CD4-positive, alpha-beta T cell treated with Interleukin-17A for 1 hour (primary cell): ENCODE results near the gene CAMKMT.

Source experiments
- DNase-seq: peaks from one replicate; pipeline ENCODE4 v3.0.0-alpha.2; 2020

Gene CAMKMT

GRCh38 chr2:44751754-44752479, 390.2 kb downstream of the CAMKMT start:
- DNase-seq, result no peak

GRCh38 chr2:44752761-44753160, 391.0 kb downstream of the CAMKMT start:
- DNase-seq, result no peak

- DNase-seq, result peak; percentile 17
Measured at GRCh38 chr2:44753552-44754285, 392.0 kb downstream of the CAMKMT start.

- DNase-seq, result no peak
Measured at GRCh38 chr2:44758591-44758990, 396.8 kb downstream of the CAMKMT start.

GRCh38 chr2:44759823-44760222, 398.1 kb downstream of the CAMKMT start:
- DNase-seq, result no peak

GRCh38 chr2:44763275-44763782, 401.6 kb downstream of the CAMKMT start:
- no peak for DNase-seq

GRCh38 chr2:44766220-44766619, 404.5 kb downstream of the CAMKMT start:
- DNase-seq, result no peak

GRCh38 chr2:44766777-44767176, 405.0 kb downstream of the CAMKMT start:
- DNase-seq, result no peak

GRCh38 chr2:44767691-44768090, 405.9 kb downstream of the CAMKMT start:
- DNase-seq, result no peak

- no peak for DNase-seq
Measured at GRCh38 chr2:44768438-44769236, 406.9 kb downstream of the CAMKMT start.

GRCh38 chr2:44769349-44770011, 407.7 kb downstream of the CAMKMT start:
- no peak for DNase-seq

- DNase-seq, result no peak
Measured at GRCh38 chr2:44770221-44771195, 408.8 kb downstream of the CAMKMT start.

GRCh38 chr2:44771522-44771921, 409.8 kb downstream of the CAMKMT start:
- no peak for DNase-seq

- no peak for DNase-seq
Measured at GRCh38 chr2:44772131-44772530, 410.4 kb downstream of the CAMKMT start.

GRCh38 chr2:44772669-44773378, 411.1 kb downstream of the CAMKMT start:
- no peak for DNase-seq

- DNase-seq, result no peak
Measured at GRCh38 chr2:44774826-44775492, 413.2 kb downstream of the CAMKMT start.

GRCh38 chr2:44777036-44777435, 415.3 kb downstream of the CAMKMT start:
- DNase-seq, result no peak

- no peak for DNase-seq
Measured at GRCh38 chr2:44777537-44777936, 415.8 kb downstream of the CAMKMT start.

- DNase-seq, result no peak
Measured at GRCh38 chr2:44778221-44778654, 416.5 kb downstream of the CAMKMT start.
